Fibroblast of lung (primary cell): ENCODE measurements around the gene CDC25C.

ENCODE experiments used
- CTCF ChIP-seq, 2 donors: IDR thresholded peaks in 1 of 2; conservative IDR thresholded peaks in 1 of 2; 1 replicate in 1 of 2; 2 replicates in 1 of 2; pipeline ENCODE4 v1.5.1; 2011 to 2012; ENCODE audit warnings: low read length in 2 of 2, control low read depth in 1 of 2, inconsistent platforms in 1 of 2, low read depth in 1 of 2, mild to moderate bottlenecking in 1 of 2
- EZH2 ChIP-seq: IDR thresholded peaks from 2 replicates; pipeline ENCODE4 v1.5.1; 2012; ENCODE audit warnings: low read length, control low read depth, mild to moderate bottlenecking; ENCODE audit errors: missing control alignments

GRCh38 chr5:138273834-138274188 lies 57.8 kb downstream of the CDC25C start:
- no peak for TF ChIP-seq CTCF (conservative IDR thresholded peaks at IDR 0.05 in 1 of 2, IDR thresholded peaks at IDR 0.05 in 1 of 2; ENCODE audit: low read depth in 1 of 2, low read length in 2 of 2)
- peak; percentile 26 for TF ChIP-seq EZH2
